Uterus (tissue), 2 donors: ENCODE results near the gene APOL1.

ENCODE experiments used
- POLR2A ChIP-seq, 2 donors: fragments of 450-650 bp; IDR thresholded peaks; one replicate each; pipeline ENCODE4 v1.6.1; 2016; ENCODE audit warnings: antibody characterized with exemption in 2 of 2, mild to moderate bottlenecking in 1 of 2, moderate library complexity in 1 of 2
- TF ChIP-seq, protein P1 (sequence below), 4 experiments: fragments of 200-600 bp in 2 of 4; fragments of 450-650 bp in 2 of 4; sonication (generic) in 2 of 4; IDR thresholded peaks; one replicate each; pipeline ENCODE4 v1.5.1; 2016 to 2019; ENCODE audit warnings: antibody characterized with exemption in 4 of 4, mild to moderate bottlenecking in 2 of 4, moderate library complexity in 1 of 4

DNA sequence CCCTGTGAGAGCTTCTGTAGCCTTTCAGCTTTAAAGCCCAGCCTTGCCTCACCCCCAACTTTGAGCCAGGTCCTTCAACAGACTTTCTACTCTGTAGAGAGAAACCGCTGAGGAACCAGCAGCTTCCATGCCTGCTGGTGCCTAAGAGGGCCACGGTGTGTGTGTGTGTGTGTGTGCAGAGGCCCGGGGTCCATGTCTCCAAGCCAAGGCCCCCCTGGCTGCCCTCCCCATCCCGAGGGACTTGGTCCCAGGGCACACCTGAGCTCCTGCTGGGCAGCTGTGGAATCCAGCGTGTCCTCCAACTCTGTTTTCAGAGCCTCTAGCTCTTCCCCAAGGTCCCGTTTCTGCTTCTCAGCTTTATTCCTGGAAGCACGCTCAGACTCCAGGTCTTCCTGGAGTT is 42.3 kb downstream of the APOL1 start:
- TF ChIP-seq, protein P1, sequence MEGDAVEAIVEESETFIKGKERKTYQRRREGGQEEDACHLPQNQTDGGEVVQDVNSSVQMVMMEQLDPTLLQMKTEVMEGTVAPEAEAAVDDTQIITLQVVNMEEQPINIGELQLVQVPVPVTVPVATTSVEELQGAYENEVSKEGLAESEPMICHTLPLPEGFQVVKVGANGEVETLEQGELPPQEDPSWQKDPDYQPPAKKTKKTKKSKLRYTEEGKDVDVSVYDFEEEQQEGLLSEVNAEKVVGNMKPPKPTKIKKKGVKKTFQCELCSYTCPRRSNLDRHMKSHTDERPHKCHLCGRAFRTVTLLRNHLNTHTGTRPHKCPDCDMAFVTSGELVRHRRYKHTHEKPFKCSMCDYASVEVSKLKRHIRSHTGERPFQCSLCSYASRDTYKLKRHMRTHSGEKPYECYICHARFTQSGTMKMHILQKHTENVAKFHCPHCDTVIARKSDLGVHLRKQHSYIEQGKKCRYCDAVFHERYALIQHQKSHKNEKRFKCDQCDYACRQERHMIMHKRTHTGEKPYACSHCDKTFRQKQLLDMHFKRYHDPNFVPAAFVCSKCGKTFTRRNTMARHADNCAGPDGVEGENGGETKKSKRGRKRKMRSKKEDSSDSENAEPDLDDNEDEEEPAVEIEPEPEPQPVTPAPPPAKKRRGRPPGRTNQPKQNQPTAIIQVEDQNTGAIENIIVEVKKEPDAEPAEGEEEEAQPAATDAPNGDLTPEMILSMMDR (IDR thresholded peaks at IDR 0.05) = no peak
- TF ChIP-seq POLR2A (IDR thresholded peaks at IDR 0.05) = no peak
